ENCODE data around the gene TSEN54.

TSEN54 gene

GRCh38 chr17:75504347-75505151, 11.8 kb upstream of the TSEN54 start:
- DNase-seq: peak; percentile 4

GRCh38 chr17:75505152-75505409, 11.2 kb upstream of the TSEN54 start:
- no peak for DNase-seq

- DNase-seq: no peak
Measured at GRCh38 chr17:75505640-75506039, 10.7 kb upstream of the TSEN54 start.

- DNase-seq: no peak
Measured at GRCh38 chr17:75506134-75506533, 10.2 kb upstream of the TSEN54 start.

- DNase-seq: no peak
Measured at GRCh38 chr17:75506888-75507287, 9.4 kb upstream of the TSEN54 start.

- DNase-seq: no peak
Measured at GRCh38 chr17:75507733-75508719, 8.3 kb upstream of the TSEN54 start.

GRCh38 chr17:75508931-75509361, 7.4 kb upstream of the TSEN54 start:
- DNase-seq: no peak

GRCh38 chr17:75509528-75510258, 6.6 kb upstream of the TSEN54 start:
- DNase-seq: no peak

GRCh38 chr17:75511270-75511609, 5.1 kb upstream of the TSEN54 start:
- no peak for DNase-seq

GRCh38 chr17:75511610-75512575, 4.4 kb upstream of the TSEN54 start:
- DNase-seq: peak; percentile 36

- no peak for DNase-seq
Measured at GRCh38 chr17:75512926-75513640, 3.2 kb upstream of the TSEN54 start.

- DNase-seq: no peak
Measured at GRCh38 chr17:75513641-75514000, 2.7 kb upstream of the TSEN54 start.

GRCh38 chr17:75514299-75514918, 1.9 kb upstream of the TSEN54 start:
- DNase-seq: no peak

- DNase-seq: no peak
Measured at GRCh38 chr17:75514919-75515495, 1.3 kb upstream of the TSEN54 start.

- peak; percentile 97 for DNase-seq
Measured at GRCh38 chr17:75515496-75516254, 653 bp upstream of the TSEN54 start, which contains the start of gene CASKIN2. Gene CASKIN2 (minus strand): TSS chr17:75515537. CDS start chr17:75513804, 1,733 bp downstream.

- no peak for DNase-seq
Measured at GRCh38 chr17:75516619-75517296, 430 bp downstream of the TSEN54 start.

- DNase-seq: no peak
Measured at GRCh38 chr17:75517297-75517865, 1.1 kb downstream of the TSEN54 start.

GRCh38 chr17:75518201-75518600, 1.9 kb downstream of the TSEN54 start:
- DNase-seq: no peak

Measured in NCI-H774 (cell line).